NT2/D1 (cell line): Measurements from ENCODE around the gene PPFIA1.

Experiments used
- SUZ12 ChIP-seq: IDR thresholded peaks from 2 replicates; pipeline ENCODE4 v1.6.1; 2011; ENCODE audit not compliant: insufficient read length, insufficient read depth; ENCODE audit errors: extremely low read depth
- YY1 ChIP-seq: IDR thresholded peaks from 2 replicates; pipeline ENCODE4 v1.6.1; 2011; ENCODE audit not compliant: insufficient read length, insufficient read depth
- ZNF274 ChIP-seq: IDR thresholded peaks from 2 replicates; pipeline ENCODE4 v1.6.1; 2011; ENCODE audit warnings: mild to moderate bottlenecking, low read depth, low read length

GRCh38 chr11:70322666-70323065 lies 52.2 kb downstream of the PPFIA1 start:
- no peak for TF ChIP-seq SUZ12
- no peak for TF ChIP-seq ZNF274
- TF ChIP-seq YY1, result no peak
